Keratinocyte (primary cell): Measurements from ENCODE around the gene KLRD1. TPM values are rescaled to one million over a fixed set of nuclear protein-coding genes. Genes with fewer than 3 reads are reported as not detected.

ENCODE experiments used
- DNase-seq: peaks from one replicate; pipeline ENCODE4 v3.0.0-alpha.2; 2011; ENCODE audit warnings: low read depth, missing footprints, low spot score
- FAIRE-seq: peaks from 2 replicates; lab custom pipeline; 2011; peaks lifted over from hg19 to GRCh38; lab: Jason Lieb, UNC
- H2AFZ ChIP-seq: 2 replicates; pipeline ENCODE4 v1.6.0; 2012; ENCODE audit warnings: low read length, control low read depth, inconsistent platforms; ENCODE audit not compliant: control insufficient read depth
- H3K27ac ChIP-seq: 2 replicates; pipeline ENCODE4 v1.5.1; 2011; ENCODE audit warnings: low read length; ENCODE audit not compliant: control insufficient read depth, insufficient read depth
- H3K27me3 ChIP-seq: 3 replicates; pipeline ENCODE4 v1.6.0; 2011; ENCODE audit warnings: low read length; ENCODE audit not compliant: control insufficient read depth, insufficient read depth; ENCODE audit errors: extremely low read depth
- H3K36me3 ChIP-seq, 2 experiments: 2 replicates in 1 of 2; 3 replicates in 1 of 2; pipeline ENCODE4 v1.5.1; 2011; ENCODE audit warnings: low read length in 2 of 2, mild to moderate bottlenecking in 1 of 2; ENCODE audit not compliant: control insufficient read depth in 2 of 2, insufficient read depth in 2 of 2; ENCODE audit errors: extremely low read depth in 1 of 2
- H3K4me1 ChIP-seq: 3 replicates; pipeline ENCODE4 v1.5.1; 2011; ENCODE audit warnings: low read length; ENCODE audit not compliant: control insufficient read depth, insufficient read depth; ENCODE audit errors: extremely low read depth
- H3K4me2 ChIP-seq: 3 replicates; pipeline ENCODE4 v1.6.0; 2011; ENCODE audit warnings: low read depth, low read length; ENCODE audit not compliant: control insufficient read depth, insufficient read depth; ENCODE audit errors: extremely low read depth
- H3K4me3 ChIP-seq, 3 experiments: fragments of 200-600 bp in 1 of 3; sonication (generic) in 1 of 3; 2 replicates in 2 of 3; 3 replicates in 1 of 3; pipeline ENCODE4 v1.5.1; 2011 to 2016; ENCODE audit warnings: low read length in 3 of 3, mild to moderate bottlenecking in 3 of 3, control low read depth in 2 of 3, inconsistent platforms in 1 of 3, low read depth in 1 of 3, mixed read lengths in 1 of 3, mixed run types in 1 of 3, moderate library complexity in 1 of 3; ENCODE audit not compliant: control insufficient read depth in 2 of 3, insufficient read depth in 2 of 3; ENCODE audit errors: extremely low read depth in 1 of 3
- H3K79me2 ChIP-seq: 2 replicates; pipeline ENCODE4 v1.6.0; 2012; ENCODE audit warnings: low read length; ENCODE audit not compliant: control insufficient read depth, insufficient read depth
- H3K9ac ChIP-seq: 3 replicates; pipeline ENCODE4 v1.6.0; 2011; ENCODE audit warnings: low read length; ENCODE audit not compliant: control insufficient read depth, insufficient read depth; ENCODE audit errors: extremely low read depth
- H3K9me1 ChIP-seq: 3 replicates; pipeline ENCODE4 v1.6.0; 2011; ENCODE audit warnings: low read length; ENCODE audit not compliant: control insufficient read depth, insufficient read depth; ENCODE audit errors: extremely low read depth
- H3K9me3 ChIP-seq: 2 replicates; pipeline ENCODE4 v1.5.1; 2012; ENCODE audit warnings: low read depth, low read length; ENCODE audit not compliant: control insufficient read depth
- H4K20me1 ChIP-seq: 3 replicates; pipeline ENCODE4 v1.6.0; 2011; ENCODE audit warnings: low read length; ENCODE audit not compliant: control insufficient read depth, insufficient read depth; ENCODE audit errors: extremely low read depth
- EZH2 ChIP-seq: IDR thresholded peaks from one replicate; pipeline ENCODE4 v1.6.1; 2012; ENCODE audit warnings: inconsistent platforms, mild to moderate bottlenecking, low read length, moderate library complexity
- dilution Hi-C: fragments of 300-500 bp; cut with MboI; formaldehyde crosslinking; loops from one replicate; pipeline ENCODE4 v1.7.0; 2020; ENCODE audit warnings: low sequenced_read_pairs; ENCODE audit not compliant: extremely low pct_ligation_motif_present
- polyA plus RNA-seq, 5 experiments: library from polyadenylated mRNA; depleted of rRNA in 3 of 5; stranded (reverse) in 3 of 5; stranded (forward) in 1 of 5; unstranded in 1 of 5; fragments of >200 nt; gene quantifications; 1 replicate in 1 of 5; 2 replicates in 3 of 5; 3 replicates in 1 of 5; pipeline versions ENCODE4 v1.2.1 to v1.2.3, GENCODE V29; 2011 to 2012; ENCODE audit warnings: missing spikeins in 2 of 5, low read depth in 1 of 5, low replicate concordance in 1 of 5
- TF ChIP-seq, protein P1 (sequence below), 3 experiments: IDR thresholded peaks in 1 of 3; conservative IDR thresholded peaks in 1 of 3; optimal IDR thresholded peaks in 1 of 3; 2 replicates in 2 of 3; 3 replicates in 1 of 3; pipeline versions ENCODE3 to v1.5.1; 2011; ENCODE audit warnings: low read length in 3 of 3, mild to moderate bottlenecking in 3 of 3, moderate library complexity in 2 of 3, control low read depth in 1 of 3, inconsistent platforms in 1 of 3; ENCODE audit not compliant: insufficient read depth in 2 of 3; ENCODE audit errors: extremely low read depth in 1 of 3

The KLRD1 gene
- polyA plus RNA-seq, 1 donor (not counting 4 experiments of a cell fraction or from before 2014, with no cell fraction given): under 0.01 TPM

- dilution Hi-C loops: no loop called here
- Histone ChIP-seq H3K36me3 (no peaks in the 10 kb centered on the region), H3K9me1 (no peaks in the 10 kb centered on the region), H3K27ac (no peak overlapping the region), H3K4me2 (no peak overlapping the region), H3K4me3 (no peak overlapping the region), H4K20me1 (no peaks in the 10 kb centered on the region), H3K9me3 (no peaks in the 10 kb centered on the region), H3K79me2 (no peaks in the 10 kb centered on the region), H3K4me1 (no peaks in the 10 kb centered on the region), H3K27me3 (peaks cover 4% of the 10 kb centered on the region), H2AFZ (no peak overlapping the region), H3K9ac (no peak overlapping the region)
- TF ChIP-seq, protein P1, sequence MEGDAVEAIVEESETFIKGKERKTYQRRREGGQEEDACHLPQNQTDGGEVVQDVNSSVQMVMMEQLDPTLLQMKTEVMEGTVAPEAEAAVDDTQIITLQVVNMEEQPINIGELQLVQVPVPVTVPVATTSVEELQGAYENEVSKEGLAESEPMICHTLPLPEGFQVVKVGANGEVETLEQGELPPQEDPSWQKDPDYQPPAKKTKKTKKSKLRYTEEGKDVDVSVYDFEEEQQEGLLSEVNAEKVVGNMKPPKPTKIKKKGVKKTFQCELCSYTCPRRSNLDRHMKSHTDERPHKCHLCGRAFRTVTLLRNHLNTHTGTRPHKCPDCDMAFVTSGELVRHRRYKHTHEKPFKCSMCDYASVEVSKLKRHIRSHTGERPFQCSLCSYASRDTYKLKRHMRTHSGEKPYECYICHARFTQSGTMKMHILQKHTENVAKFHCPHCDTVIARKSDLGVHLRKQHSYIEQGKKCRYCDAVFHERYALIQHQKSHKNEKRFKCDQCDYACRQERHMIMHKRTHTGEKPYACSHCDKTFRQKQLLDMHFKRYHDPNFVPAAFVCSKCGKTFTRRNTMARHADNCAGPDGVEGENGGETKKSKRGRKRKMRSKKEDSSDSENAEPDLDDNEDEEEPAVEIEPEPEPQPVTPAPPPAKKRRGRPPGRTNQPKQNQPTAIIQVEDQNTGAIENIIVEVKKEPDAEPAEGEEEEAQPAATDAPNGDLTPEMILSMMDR (optimal IDR thresholded peaks at IDR 0.05 in 1 of 3, IDR thresholded peaks at IDR 0.05 in 1 of 3, conservative IDR thresholded peaks at IDR 0.05 in 1 of 3; ENCODE audit: extremely low read depth in 1 of 3, insufficient read depth in 2 of 3, low read length in 3 of 3): no peak
- no peak for TF ChIP-seq EZH2
- no peak for DNase-seq
- no peak for FAIRE-seq
Measured at GRCh38 chr12:10276774-10277173, 30.9 kb upstream of the KLRD1 start.

- Histone ChIP-seq H4K20me1 (no peaks in the 10 kb centered on the region), H3K4me3 (no peak overlapping the region), H3K27ac (no peak overlapping the region), H3K9me3 (no peaks in the 10 kb centered on the region), H3K79me2 (no peaks in the 10 kb centered on the region), H3K9ac (no peak overlapping the region), H3K27me3 (peaks cover 4% of the 10 kb centered on the region), H3K4me1 (no peaks in the 10 kb centered on the region), H3K36me3 (no peaks in the 10 kb centered on the region), H3K4me2 (no peak overlapping the region), H2AFZ (no peak overlapping the region), H3K9me1 (no peaks in the 10 kb centered on the region)
- FAIRE-seq (no peak), DNase-seq (no peak)
- no peak for TF ChIP-seq EZH2
- TF ChIP-seq, protein P1 (optimal IDR thresholded peaks at IDR 0.05 in 1 of 3, IDR thresholded peaks at IDR 0.05 in 1 of 3, conservative IDR thresholded peaks at IDR 0.05 in 1 of 3; ENCODE audit: extremely low read depth in 1 of 3, insufficient read depth in 2 of 3, low read length in 3 of 3): no peak
- dilution Hi-C loops: no loop called here
Measured at GRCh38 chr12:10278104-10278503, 29.6 kb upstream of the KLRD1 start.
